Measurements from ENCODE around the gene TULP4.

- no peak for TF ChIP-seq FOXP2 (optimal IDR thresholded peaks at IDR 0.05; ENCODE audit: control extremely low read depth, extremely low read length, insufficient read depth)
- no peak for TF ChIP-seq EZH2 (IDR thresholded peaks at IDR 0.05)
- TF ChIP-seq POLR2AphosphoS5 (IDR thresholded peaks at IDR 0.05; ENCODE audit: borderline replicate concordance, low read depth, low read length): no peak
Observed at GRCh38 chr6:158419339-158419909, 107.2 kb downstream of the TULP4 start.

Measured in SK-N-MC (cell line).